ENCODE results near the gene RPL35A.
"Not testable (repeated sequence)": the region's sequence is repeated elsewhere in the genome, so short reads cannot be mapped to it uniquely, and the experiment has no call there.

The RPL35A gene

GRCh38 chr3:197936819-197937384 is 13.1 kb upstream of the RPL35A start:
- no peak for ATAC-seq (replicated peaks)

GRCh38 chr3:197940745-197941384 is 9.1 kb upstream of the RPL35A start:
- Mint-ChIP-seq H3K27me3 (no peaks in the 10 kb centered on the region), H3K9me3 (no peaks in the 10 kb centered on the region), H3K36me3 (peaks cover 2 to 12% of the 10 kb centered on the region in 2 donors), H3K4me1 (peaks cover 0 to 1% of the 10 kb centered on the region in 2 donors), H3K27ac (no peak overlapping the region), H3K4me3 (no peak overlapping the region)
- ATAC-seq (replicated peaks) (no peak), DNase-seq (no peak)

More at GRCh38 chr3:197936819-197937384, 13.1 kb upstream of the RPL35A start:
- H3K36me3 Mint-ChIP-seq = peaks cover 3 to 5% of the 10 kb centered on the region in 2 donors
- no peaks in the 10 kb centered on the region for H3K27me3 Mint-ChIP-seq
- peaks cover 0 to 3% of the 10 kb centered on the region in 2 donors for H3K4me1 Mint-ChIP-seq
- no peak overlapping the region for H3K27ac Mint-ChIP-seq
- H3K4me3 Mint-ChIP-seq = no peak overlapping the region
- no peaks in the 10 kb centered on the region for H3K9me3 Mint-ChIP-seq
- DNase-seq = no peak

GRCh38 chr3:197942956-197943556 is 6.9 kb upstream of the RPL35A start:
- Mint-ChIP-seq H3K36me3 (peaks cover 0 to 12% of the 10 kb centered on the region in 2 donors), H3K4me1 (peaks cover 0 to 1% of the 10 kb centered on the region in 2 donors), H3K4me3 (no peak overlapping the region), H3K27ac (no peak overlapping the region), H3K9me3 (no peaks in the 10 kb centered on the region), H3K27me3 (no peaks in the 10 kb centered on the region)
- ATAC-seq (replicated peaks) = peak; percentile 60 to 79
- DNase-seq = no peak

GRCh38 chr3:197949191-197949777 is 706 bp upstream of the RPL35A start:
- no peaks in the 10 kb centered on the region for H3K9me3 Mint-ChIP-seq
- peak; percentile 10 for ATAC-seq (replicated peaks)

GRCh38 chr3:197950677-197951061 is 679 bp downstream of the RPL35A start:
- Mint-ChIP-seq H3K27ac (peak overlapping the region; percentile 100), H3K36me3 (peaks cover 41 to 53% of the 10 kb centered on the region in 2 donors)

More at GRCh38 chr3:197949191-197949777, 706 bp upstream of the RPL35A start:
- peaks cover 18 to 44% of the 10 kb centered on the region in 2 donors for H3K4me1 Mint-ChIP-seq
- H3K27me3 Mint-ChIP-seq = no peaks in the 10 kb centered on the region
- H3K36me3 Mint-ChIP-seq = peaks cover 33 to 44% of the 10 kb centered on the region in 2 donors
- H3K4me3 Mint-ChIP-seq = peak overlapping the region; percentile 96 to 97
- DNase-seq = no peak
- H3K27ac Mint-ChIP-seq = peak overlapping the region; percentile 100

GRCh38 chr3:197951392-197951990 is 1.5 kb downstream of the RPL35A start:
- peaks cover 20 to 58% of the 10 kb centered on the region in 2 donors for H3K4me1 Mint-ChIP-seq
- no peak for DNase-seq
- ATAC-seq (replicated peaks) = no peak
- no peaks in the 10 kb centered on the region for H3K9me3 Mint-ChIP-seq
- peaks cover 43 to 58% of the 10 kb centered on the region in 2 donors for H3K36me3 Mint-ChIP-seq
- H3K27me3 Mint-ChIP-seq = no peaks in the 10 kb centered on the region
- H3K4me3 Mint-ChIP-seq = peak overlapping the region; percentile 96 to 97
- peak overlapping the region; percentile 100 for H3K27ac Mint-ChIP-seq

More at GRCh38 chr3:197950677-197951061, 679 bp downstream of the RPL35A start:
- ATAC-seq (replicated peaks) (no peak), DNase-seq (no peak)
- no peaks in the 10 kb centered on the region for H3K27me3 Mint-ChIP-seq
- peak overlapping the region; percentile 96 to 97 for H3K4me3 Mint-ChIP-seq
- H3K4me1 Mint-ChIP-seq = peaks cover 18 to 55% of the 10 kb centered on the region in 2 donors
- no peaks in the 10 kb centered on the region for H3K9me3 Mint-ChIP-seq

GRCh38 chr3:197952440-197952839 is 2.5 kb downstream of the RPL35A start:
- H3K4me1 Mint-ChIP-seq = peaks cover 23 to 62% of the 10 kb centered on the region in 2 donors
- DNase-seq = no peak
- H3K4me3 Mint-ChIP-seq = peak overlapping the region; percentile 73 to 77
- H3K36me3 Mint-ChIP-seq = peaks cover 49 to 66% of the 10 kb centered on the region in 2 donors
- H3K9me3 Mint-ChIP-seq = no peaks in the 10 kb centered on the region
- peak overlapping the region; percentile 92 for H3K27ac Mint-ChIP-seq
- no peak for ATAC-seq (replicated peaks)
- no peaks in the 10 kb centered on the region for H3K27me3 Mint-ChIP-seq

GRCh38 chr3:197953325-197953724 is 3.3 kb downstream of the RPL35A start:
- Mint-ChIP-seq H3K4me1 (peaks cover 29 to 69% of the 10 kb centered on the region in 2 donors), H3K9me3 (peaks cover 1% of the 10 kb centered on the region in 2 donors), H3K27me3 (no peaks in the 10 kb centered on the region), H3K36me3 (peaks cover 55 to 73% of the 10 kb centered on the region in 2 donors), H3K27ac (peak overlapping the region; percentile 92), H3K4me3 (peak overlapping the region; percentile 64 to 66)
- no peak for ATAC-seq (replicated peaks)
- no peak for DNase-seq

GRCh38 chr3:197953881-197954280 is 3.9 kb downstream of the RPL35A start:
- H3K27me3 Mint-ChIP-seq = no peaks in the 10 kb centered on the region
- H3K9me3 Mint-ChIP-seq = peaks cover 1 to 3% of the 10 kb centered on the region in 2 donors
- DNase-seq = no peak
- ATAC-seq (replicated peaks) = no peak
- H3K27ac Mint-ChIP-seq = peak overlapping the region; percentile 65
- peaks cover 60 to 77% of the 10 kb centered on the region in 2 donors for H3K36me3 Mint-ChIP-seq
- H3K4me1 Mint-ChIP-seq = peaks cover 31 to 74% of the 10 kb centered on the region in 2 donors
- H3K4me3 Mint-ChIP-seq = peak overlapping the region; percentile 64 to 66

GRCh38 chr3:197955892-197956477 is 6.0 kb downstream of the RPL35A start:
- ATAC-seq (replicated peaks) (no peak), DNase-seq (no peak)
- Mint-ChIP-seq H3K36me3 (peaks cover 55 to 64% of the 10 kb centered on the region in 2 donors), H3K27ac (no peak overlapping the region), H3K4me3 (no peak overlapping the region), H3K27me3 (no peaks in the 10 kb centered on the region), H3K9me3 (peaks cover 1 to 3% of the 10 kb centered on the region in 2 donors), H3K4me1 (peaks cover 35 to 78% of the 10 kb centered on the region in 2 donors)

GRCh38 chr3:197956626-197956988 is 6.6 kb downstream of the RPL35A start:
- H3K4me3 Mint-ChIP-seq = no peak overlapping the region
- ATAC-seq (replicated peaks) = no peak
- peaks cover 49 to 58% of the 10 kb centered on the region in 2 donors for H3K36me3 Mint-ChIP-seq
- no peaks in the 10 kb centered on the region for H3K27me3 Mint-ChIP-seq
- no peak for DNase-seq
- peaks cover 38 to 76% of the 10 kb centered on the region in 2 donors for H3K4me1 Mint-ChIP-seq
- peaks cover 1 to 3% of the 10 kb centered on the region in 2 donors for H3K9me3 Mint-ChIP-seq
- H3K27ac Mint-ChIP-seq = no peak overlapping the region

GRCh38 chr3:197957790-197958133 is 7.8 kb downstream of the RPL35A start:
- Mint-ChIP-seq H3K4me3 (peak overlapping the region; percentile 2 to 41), H3K27ac (peak overlapping the region; percentile 60), H3K9me3 (peaks cover 1 to 3% of the 10 kb centered on the region in 2 donors), H3K27me3 (no peaks in the 10 kb centered on the region), H3K4me1 (peaks cover 36 to 68% of the 10 kb centered on the region in 2 donors), H3K36me3 (peaks cover 43 to 51% of the 10 kb centered on the region in 2 donors)
- DNase-seq (no peak), ATAC-seq (replicated peaks) (no peak)

- H3K4me1 Mint-ChIP-seq = peaks cover 33 to 68% of the 10 kb centered on the region in 2 donors
- no peaks in the 10 kb centered on the region for H3K27me3 Mint-ChIP-seq
- peak overlapping the region; percentile 2 to 27 for H3K4me3 Mint-ChIP-seq
- peaks cover 1 to 3% of the 10 kb centered on the region in 2 donors for H3K9me3 Mint-ChIP-seq
- peaks cover 38 to 45% of the 10 kb centered on the region in 2 donors for H3K36me3 Mint-ChIP-seq
- no peak for ATAC-seq (replicated peaks)
- H3K27ac Mint-ChIP-seq = no peak overlapping the region
- no peak for DNase-seq
These were observed 8.4 kb downstream of the RPL35A start for GRCh38 chr3:197958346-197958745.

GRCh38 chr3:197958848-197959247 is 8.9 kb downstream of the RPL35A start:
- peak overlapping the region; percentile 93 to 96 for H3K4me3 Mint-ChIP-seq
- ATAC-seq (replicated peaks) = not testable (repeated sequence)
- peaks cover 29 to 63% of the 10 kb centered on the region in 2 donors for H3K4me1 Mint-ChIP-seq

More at GRCh38 chr3:197958848-197959247, 8.9 kb downstream of the RPL35A start:
- H3K27ac Mint-ChIP-seq, H3K9me3 Mint-ChIP-seq, H3K27me3 Mint-ChIP-seq, DNase-seq: not testable (repeated sequence)
- H3K36me3 Mint-ChIP-seq = peaks cover 33 to 40% of the 10 kb centered on the region in 2 donors
